ENCODE data around the gene RANBP9.

The RANBP9 gene

DNA sequence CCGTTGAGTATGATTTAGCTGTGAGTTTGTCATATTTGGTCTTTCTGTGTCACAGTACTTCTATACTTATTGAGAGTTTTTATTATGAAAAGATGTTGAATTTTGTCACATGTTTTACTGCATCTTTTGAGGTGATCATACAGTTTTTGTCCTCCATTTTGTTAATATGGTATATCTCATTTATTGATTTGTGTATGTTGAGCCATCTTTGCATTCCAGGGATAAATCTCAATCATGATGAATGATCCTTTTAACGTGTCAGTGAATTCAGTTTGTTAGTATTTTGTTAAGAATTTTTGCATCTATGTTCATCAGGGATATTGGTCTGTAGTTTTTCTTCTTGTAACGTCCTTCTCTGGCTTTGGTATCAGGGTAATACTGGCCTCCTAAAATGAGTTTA, 133.7 kb downstream of the RANBP9 start:
- no peak for DNase-seq (ENCODE audit: low read depth)
- no peak overlapping the region for H3K4me3 ChIP-seq (ENCODE audit: low read depth, low read length)

DNA sequence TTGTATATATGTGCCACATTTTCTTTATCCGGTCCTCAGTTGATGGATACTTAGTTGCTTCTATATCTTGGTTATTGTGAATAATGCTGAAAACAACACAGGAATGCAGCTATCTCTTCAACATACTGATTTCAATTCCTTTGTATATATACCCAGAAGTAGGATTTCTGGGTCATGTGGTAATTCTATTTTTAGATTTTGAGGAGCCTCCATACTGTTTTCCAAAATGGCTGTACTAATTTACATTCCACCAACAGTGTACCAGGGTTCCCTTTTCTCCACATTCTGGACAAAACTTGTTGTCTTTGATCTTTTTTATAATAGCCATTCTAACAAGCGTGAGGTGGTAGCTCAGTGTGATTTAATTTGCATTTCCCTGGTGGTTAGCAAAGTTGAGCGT, 135.6 kb downstream of the RANBP9 start:
- no peak overlapping the region for H3K4me3 ChIP-seq (ENCODE audit: low read depth, low read length)
- no peak for DNase-seq (ENCODE audit: low read depth)

DNA sequence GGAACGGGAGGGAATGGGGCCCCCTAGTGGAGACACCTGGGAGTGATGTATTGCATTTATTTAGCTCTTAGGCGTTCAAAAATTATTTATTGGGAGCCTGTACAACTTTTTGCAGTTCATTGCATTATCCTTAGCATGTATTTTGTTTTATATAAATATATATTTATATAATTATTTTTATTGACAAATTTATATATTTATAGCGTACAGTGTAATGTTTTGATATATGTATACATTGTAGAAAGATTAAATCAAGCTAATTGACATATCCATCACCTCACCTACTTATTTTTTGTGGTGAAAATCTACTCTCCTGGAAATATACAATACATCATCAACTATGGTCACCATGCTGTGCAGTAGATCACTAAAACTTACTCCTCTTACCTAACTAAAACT, 136.3 kb downstream of the RANBP9 start:
- DNase-seq (ENCODE audit: low read depth): no peak
- peak overlapping the region; percentile 85 for H3K4me3 ChIP-seq (ENCODE audit: low read depth, low read length)

DNA sequence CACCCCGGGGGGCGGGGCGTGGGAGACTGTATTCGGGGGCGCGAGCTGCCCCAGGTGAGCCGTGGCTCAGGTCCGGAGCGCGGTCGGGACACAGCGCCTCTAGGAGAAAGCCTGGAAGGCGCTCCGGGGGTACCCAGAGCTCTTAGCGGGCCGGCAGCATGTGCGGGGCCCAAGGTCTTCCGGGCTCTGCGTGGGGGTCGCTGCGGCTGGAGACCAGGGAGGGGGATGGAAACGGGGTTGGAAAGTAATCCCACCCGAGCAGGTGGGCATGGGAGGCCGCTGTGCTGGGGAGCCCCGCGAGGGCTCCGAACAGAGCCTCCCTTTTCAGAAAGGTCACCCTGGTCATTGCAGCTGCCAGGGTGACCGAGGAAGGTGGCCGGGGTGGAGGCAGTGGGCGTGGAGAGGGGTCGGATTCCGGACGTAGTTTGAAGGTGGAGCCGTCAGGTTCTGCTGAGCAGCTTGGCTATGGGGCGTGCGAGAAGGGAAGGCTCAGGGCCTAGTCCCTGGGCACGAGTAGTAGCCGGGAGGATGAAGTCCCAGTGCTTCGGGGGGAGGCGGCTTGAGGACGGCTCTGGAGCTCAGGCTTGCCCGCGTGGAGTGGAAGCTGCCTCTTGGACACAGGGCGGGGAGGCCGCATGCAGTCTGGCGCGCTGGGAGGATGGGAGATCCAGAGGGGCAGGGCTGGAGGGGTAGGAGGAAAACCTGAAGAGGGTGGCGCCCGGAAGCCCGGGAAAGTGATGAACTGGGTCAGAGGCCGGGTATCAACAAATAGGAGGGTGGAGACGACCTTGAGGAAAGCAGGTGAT, 136.9 kb downstream of the RANBP9 start, which contains the start of gene SIRT5:
SIRT5 (plus strand) TSS at position 31 of the 806 bp plus-strand sequence. CDS start 9,510 bp downstream, outside the sequence.
- peak; percentile 35 for DNase-seq (ENCODE audit: low read depth)
- peak within 1 kb of the TSS; percentile 85 for H3K4me3 ChIP-seq (ENCODE audit: low read depth, low read length)

DNA sequence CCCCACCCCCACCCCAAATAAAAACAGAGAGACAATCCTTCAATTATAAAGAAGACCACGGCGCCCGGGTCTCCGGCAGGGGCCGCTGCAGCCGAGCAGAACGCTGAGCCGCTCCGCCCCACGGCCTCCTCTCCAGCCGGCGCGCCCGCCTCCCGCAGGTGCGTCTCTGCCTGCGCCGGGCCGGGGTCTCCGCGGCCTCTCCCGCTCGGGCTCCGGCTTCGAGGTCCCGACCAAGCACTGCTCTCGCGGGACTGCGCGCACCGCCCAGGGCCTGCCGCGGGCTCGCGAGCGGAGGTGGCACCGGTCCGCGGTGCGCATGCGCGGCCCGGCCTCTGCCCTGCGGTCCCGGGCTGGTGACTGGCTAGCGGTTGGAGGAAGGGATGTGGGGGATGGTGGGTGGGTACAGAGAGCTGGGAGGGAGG, 137.5 kb downstream of the RANBP9 start:
- DNase-seq (ENCODE audit: low read depth): peak; percentile 67
- H3K4me3 ChIP-seq (ENCODE audit: low read depth, low read length): peak overlapping the region; percentile 85

DNA sequence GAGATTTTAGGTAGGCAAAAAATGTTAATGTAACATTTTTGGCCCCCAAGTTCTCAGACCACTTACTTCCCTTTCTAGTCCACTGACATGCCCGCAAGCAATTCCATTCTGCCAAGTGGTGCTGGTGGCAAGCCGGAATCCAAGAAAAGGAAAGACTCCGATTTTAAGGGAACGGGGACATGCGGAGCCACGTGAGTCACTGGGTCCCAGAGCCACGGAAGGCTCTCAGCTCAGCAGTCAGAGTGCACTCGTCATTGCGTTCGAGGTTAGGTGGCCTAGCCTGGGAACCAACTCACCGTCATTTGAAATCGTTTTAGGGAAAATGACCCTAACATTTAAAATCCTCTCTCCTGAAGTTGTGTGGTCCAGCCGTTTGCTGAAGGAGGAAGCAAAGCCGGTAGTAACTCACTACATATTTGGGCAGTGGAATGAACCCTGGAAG, 137.9 kb downstream of the RANBP9 start:
- DNase-seq (ENCODE audit: low read depth): no peak
- H3K4me3 ChIP-seq (ENCODE audit: low read depth, low read length): peak overlapping the region; percentile 85

GRCh38 chr6:13572951-13573654, 138.5 kb downstream of the RANBP9 start:
- peak overlapping the region; percentile 85 for H3K4me3 ChIP-seq (ENCODE audit: low read depth, low read length)
- DNase-seq (ENCODE audit: low read depth): no peak

DNA sequence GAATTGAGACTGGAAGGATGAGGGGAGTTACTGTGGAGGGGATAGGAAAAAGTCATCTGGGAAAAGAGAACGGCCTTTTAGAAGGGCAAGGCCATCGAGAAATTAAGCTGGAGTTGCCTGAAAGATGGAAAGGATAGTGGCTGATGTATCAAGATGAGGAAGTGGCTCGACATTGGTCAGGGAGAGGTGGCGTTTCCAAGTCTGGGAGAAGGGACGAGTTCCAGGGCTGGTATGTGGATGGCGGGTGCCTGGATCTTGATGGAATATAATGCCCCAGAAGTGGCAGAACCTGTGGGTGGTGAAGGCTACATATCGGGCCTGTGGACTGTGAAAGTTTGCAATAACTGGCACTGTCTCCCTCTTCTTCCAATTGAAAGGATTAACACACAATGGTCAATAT, 139.4 kb downstream of the RANBP9 start:
- no peak for DNase-seq (ENCODE audit: low read depth)
- no peak overlapping the region for H3K4me3 ChIP-seq (ENCODE audit: low read depth, low read length)

Data from skeletal muscle cell (primary cell).